H1 (cell line): Measurements from ENCODE around the gene GLB1L3. TPM values are rescaled to one million over a fixed set of nuclear protein-coding genes. Genes with fewer than 3 reads are reported as not detected.

Source experiments
- CTCF ChIA-PET: fragments of 300-600 bp; sonication (Branson Sonifier 250); formaldehyde crosslinking; loops from one replicate; lab custom pipeline; 2021; ENCODE audit not compliant: partially characterized antibody; lab: Charles Lee
- POLR2A ChIA-PET: fragments of 300-600 bp; sonication (Branson Sonifier 250); formaldehyde crosslinking; loops from one replicate; lab custom pipeline; 2021; ENCODE audit warnings: inconsistent platforms; ENCODE audit not compliant: partially characterized antibody; lab: Charles Lee
- DNase-seq, 2 experiments: peaks; one replicate each; pipeline versions ENCODE4 v3.0.0 to v3.0.0-alpha.2; 2010 to 2022; ENCODE audit warnings: low spot score in 2 of 2, low read depth in 1 of 2, mixed read lengths in 1 of 2
- FAIRE-seq: peaks from 2 replicates; lab custom pipeline; 2011; peaks lifted over from hg19 to GRCh38; lab: Jason Lieb, UNC
- H2AFZ ChIP-seq: 2 replicates; pipeline ENCODE4 v1.8.1; 2012; ENCODE audit warnings: low read length, inconsistent platforms
- H2AK5ac ChIP-seq: 2 replicates; pipeline ENCODE4 v1.6.1; 2013; ENCODE audit warnings: low read depth, low read length
- H2BK120ac ChIP-seq: replicated peaks from 2 replicates; pipeline ENCODE3; 2013; ENCODE audit warnings: low read depth, low read length, inconsistent platforms
- H2BK12ac ChIP-seq: 2 replicates; pipeline ENCODE4 v1.6.1; 2013; ENCODE audit warnings: low read depth, low read length
- H2BK15ac ChIP-seq: 2 replicates; pipeline ENCODE4 v1.6.1; 2013; ENCODE audit warnings: low read length
- H2BK20ac ChIP-seq: 2 replicates; pipeline ENCODE4 v1.6.1; 2013; ENCODE audit warnings: low read length
- H2BK5ac ChIP-seq: 2 replicates; pipeline ENCODE4 v1.6.1; 2013; ENCODE audit warnings: low read depth, low read length
- H3K14ac ChIP-seq: 2 replicates; pipeline ENCODE4 v1.6.1; 2013; ENCODE audit warnings: inconsistent platforms; ENCODE audit not compliant: insufficient read length
- H3K18ac ChIP-seq: 2 replicates; pipeline ENCODE4 v1.6.1; 2013; ENCODE audit warnings: low read length; ENCODE audit errors: extremely low read depth
- H3K23ac ChIP-seq: 2 replicates; pipeline ENCODE4 v1.6.1; 2013; ENCODE audit warnings: inconsistent platforms; ENCODE audit not compliant: insufficient read length
- H3K23me2 ChIP-seq: 2 replicates; pipeline ENCODE4 v1.6.1; 2013; ENCODE audit warnings: low read depth, low read length
- H3K27ac ChIP-seq: 2 replicates; pipeline ENCODE4 v1.6.1; 2011; ENCODE audit warnings: low read depth, low read length, inconsistent platforms
- H3K27me3 ChIP-seq, 4 experiments: replicated peaks in 1 of 4; 1 replicate in 1 of 4; 2 replicates in 3 of 4; pipeline versions ENCODE4 v1.6.1 to v1.8.1; 2011 to 2013; ENCODE audit warnings: low read length in 3 of 4, mild to moderate bottlenecking in 3 of 4, inconsistent platforms in 2 of 4, mixed read lengths in 2 of 4, moderate library complexity in 1 of 4; ENCODE audit not compliant: control insufficient read depth in 3 of 4, insufficient read depth in 3 of 4; ENCODE audit errors: extremely low read depth in 1 of 4
- H3K36me3 ChIP-seq, 4 experiments: 2 replicates each; pipeline versions ENCODE4 v1.6.1 to v1.8.1; 2011 to 2013; ENCODE audit warnings: mild to moderate bottlenecking in 4 of 4, low read length in 3 of 4, moderate library complexity in 2 of 4, control low read depth in 1 of 4, inconsistent platforms in 1 of 4; ENCODE audit not compliant: insufficient read depth in 4 of 4, control insufficient read depth in 2 of 4
- H3K4ac ChIP-seq: replicated peaks from 2 replicates; pipeline ENCODE3; 2013; ENCODE audit warnings: low read length, low read depth, mixed read lengths, inconsistent platforms; ENCODE audit not compliant: insufficient read length
- H3K4me1 ChIP-seq, 4 experiments: replicated peaks in 1 of 4; 1 replicate in 1 of 4; 2 replicates in 3 of 4; pipeline versions ENCODE4 v1.6.1 to v1.8.1; 2011 to 2013; ENCODE audit warnings: low read length in 3 of 4, inconsistent platforms in 2 of 4, mixed read lengths in 1 of 4; ENCODE audit not compliant: insufficient read depth in 4 of 4, control insufficient read depth in 3 of 4
- H3K4me2 ChIP-seq, 2 experiments: 2 replicates each; pipeline versions ENCODE4 v1.6.1 to v1.8.1; 2011 to 2013; ENCODE audit warnings: low read depth in 2 of 2, low read length in 2 of 2, control low read depth in 1 of 2, inconsistent platforms in 1 of 2, mild to moderate bottlenecking in 1 of 2; ENCODE audit not compliant: insufficient read depth in 1 of 2
- H3K4me3 ChIP-seq, 4 experiments: fragments of 200-600, 300-600 bp in 1 of 4; sonication (generic), shearing (Covaris generic), sonication (Bioruptor Twin) in 1 of 4; 2 replicates each; pipeline versions ENCODE4 v1.5.1 to v1.8.1; 2011 to 2016; ENCODE audit warnings: low read length in 4 of 4, low read depth in 3 of 4, control low read depth in 2 of 4, inconsistent platforms in 2 of 4, mild to moderate bottlenecking in 2 of 4, mixed read lengths in 1 of 4, moderate library complexity in 1 of 4; ENCODE audit not compliant: insufficient read depth in 2 of 4; ENCODE audit errors: extremely low read depth in 1 of 4
- H3K56ac ChIP-seq: replicated peaks from 2 replicates; pipeline ENCODE3; 2013; ENCODE audit warnings: low read depth, mild to moderate bottlenecking, mixed read lengths, low read length, inconsistent platforms; ENCODE audit not compliant: insufficient read length
- H3K79me1 ChIP-seq: 2 replicates; pipeline ENCODE4 v1.6.1; 2013; ENCODE audit warnings: low read depth, low read length, control low read depth
- H3K79me2 ChIP-seq, 2 experiments: 2 replicates each; pipeline versions ENCODE4 v1.6.1 to v1.8.1; 2012 to 2013; ENCODE audit warnings: low read length in 2 of 2, mild to moderate bottlenecking in 2 of 2, inconsistent platforms in 1 of 2; ENCODE audit not compliant: insufficient read depth in 2 of 2, control insufficient read depth in 1 of 2
- H3K9ac ChIP-seq, 4 experiments: replicated peaks in 1 of 4; 1 replicate in 1 of 4; 2 replicates in 3 of 4; pipeline versions ENCODE4 v1.6.1 to v1.8.1; 2011 to 2013; ENCODE audit warnings: low read depth in 3 of 4, low read length in 3 of 4, control low read depth in 2 of 4, mild to moderate bottlenecking in 2 of 4, moderate library complexity in 2 of 4, inconsistent platforms in 1 of 4; ENCODE audit errors: extremely low read depth in 1 of 4
- H3K9me3 ChIP-seq, 2 experiments: 2 replicates each; pipeline versions ENCODE4 v1.6.1 to v1.8.1; 2012 to 2013; ENCODE audit warnings: mild to moderate bottlenecking in 2 of 2, moderate library complexity in 2 of 2, control low read depth in 1 of 2, inconsistent platforms in 1 of 2, low read depth in 1 of 2, low read length in 1 of 2, mixed read lengths in 1 of 2; ENCODE audit not compliant: insufficient read depth in 2 of 2
- H4K20me1 ChIP-seq, 2 experiments: replicated peaks in 1 of 2; 2 replicates each; pipeline versions ENCODE3 to v1.8.1; 2011 to 2013; ENCODE audit warnings: inconsistent platforms in 2 of 2, low read length in 2 of 2, mild to moderate bottlenecking in 1 of 2; ENCODE audit not compliant: insufficient read depth in 2 of 2, control insufficient read depth in 1 of 2
- H4K5ac ChIP-seq: 2 replicates; pipeline ENCODE4 v1.6.1; 2013; ENCODE audit warnings: low read length, low read depth, mixed read lengths, inconsistent platforms; ENCODE audit not compliant: insufficient read length
- H4K8ac ChIP-seq: 2 replicates; pipeline ENCODE4 v1.8.0; 2013; ENCODE audit warnings: mild to moderate bottlenecking, moderate library complexity, low read length, inconsistent platforms; ENCODE audit not compliant: insufficient read depth; ENCODE audit errors: extremely low read depth
- H4K91ac ChIP-seq: replicated peaks from 2 replicates; pipeline ENCODE3; 2013; ENCODE audit warnings: low read length, mixed read lengths, inconsistent platforms; ENCODE audit not compliant: insufficient read length
- CTBP2 ChIP-seq: IDR thresholded peaks from 2 replicates; pipeline ENCODE4 v1.7.0; 2011; ENCODE audit warnings: borderline replicate concordance, mild to moderate bottlenecking, moderate library complexity, mixed read lengths, low read length; ENCODE audit not compliant: insufficient read depth, insufficient read length
- CTCF ChIP-seq, 3 experiments: IDR thresholded peaks; 1 replicate in 2 of 3; 2 replicates in 1 of 3; pipeline versions ENCODE4 v1.5.1 to v1.6.1; 2011; ENCODE audit warnings: low read length in 3 of 3, mild to moderate bottlenecking in 3 of 3, inconsistent platforms in 2 of 3, low read depth in 1 of 3, moderate library complexity in 1 of 3; ENCODE audit not compliant: insufficient read depth in 1 of 3; ENCODE audit errors: control extremely low read depth in 1 of 3
- EGR1 ChIP-seq: IDR thresholded peaks from 2 replicates; pipeline ENCODE4 v1.6.1; 2011; ENCODE audit warnings: low read depth, low read length, borderline replicate concordance
- RXRA ChIP-seq: IDR thresholded peaks from 2 replicates; pipeline ENCODE4 v1.6.1; 2011; ENCODE audit warnings: low read depth, mild to moderate bottlenecking, low read length, moderate library complexity; ENCODE audit not compliant: insufficient read depth
- SIN3A ChIP-seq, 2 experiments: IDR thresholded peaks in 1 of 2; conservative IDR thresholded peaks in 1 of 2; 2 replicates each; pipeline ENCODE4 v1.6.1; 2011 to 2012; ENCODE audit warnings: low read length in 2 of 2, improper control_type of control experiment in 1 of 2, low read depth in 1 of 2, mild to moderate bottlenecking in 1 of 2
- SIX5 ChIP-seq: IDR thresholded peaks from 2 replicates; pipeline ENCODE4 v1.6.1; 2011; ENCODE audit warnings: mild to moderate bottlenecking, low read depth, low read length
- SRF ChIP-seq: IDR thresholded peaks from 2 replicates; pipeline ENCODE4 v1.6.1; 2011; ENCODE audit warnings: mild to moderate bottlenecking, low read depth, low read length, moderate library complexity
- ZNF274 ChIP-seq: IDR thresholded peaks from 2 replicates; pipeline ENCODE4 v1.7.0; 2012; ENCODE audit warnings: low read length, borderline replicate concordance; ENCODE audit errors: extremely low read depth
- WGBS, 2 experiments: shearing (Covaris generic) in 1 of 2; methylation state at CpG; one replicate each; pipeline versions ENCODE4 v1.1.6 to v1.1.7; 2013 to 2015; ENCODE audit warnings: low lambda C conversion rate in 2 of 2, mixed read lengths in 2 of 2, inconsistent platforms in 1 of 2, low coverage in 1 of 2, missing lambda C conversion rate in 1 of 2; ENCODE audit not compliant: insufficient replicate concordance in 2 of 2, insufficient coverage in 1 of 2, insufficient read length in 1 of 2; ENCODE audit errors: extremely low coverage in 1 of 2, missing lambda C conversion rate in 1 of 2; 5-methylcytosine and 5-hydroxymethylcytosine counted together
- polyA plus RNA-seq, 7 experiments: library from polyadenylated mRNA; depleted of rRNA in 3 of 7; stranded (reverse) in 5 of 7; unstranded in 2 of 7; fragments of >200 nt in 5 of 7; fragments of 200-250 nt in 2 of 7; gene quantifications; 1 replicate in 5 of 7; 2 replicates in 1 of 7; 4 replicates in 1 of 7; pipeline versions ENCODE4 v1.2.1 to v1.2.3, GENCODE V29; 2011 to 2013; ENCODE audit warnings: missing spikeins in 2 of 7, mixed read lengths in 2 of 7
- total RNA-seq: library from RNA; stranded (reverse); fragmentation: NEBNext Ultra II Directional; extraction: Animal tissue kit (Norgen Biotek cat#: 25700); gene quantifications from 2 replicates; pipeline ENCODE4 v1.2.1, GENCODE V29; 2021
- TF ChIP-seq, protein P1 (sequence below): IDR thresholded peaks from 2 replicates; pipeline ENCODE4 v1.6.1; 2011; ENCODE audit warnings: low read depth, mild to moderate bottlenecking, low read length; ENCODE audit not compliant: insufficient read depth

Gene GLB1L3
- total and polyA plus RNA-seq, 2 of the 8 experiments (the other 6 are each of a cell fraction or from before 2014, with no cell fraction given), result 14.9 to 33.2 TPM

DNA sequence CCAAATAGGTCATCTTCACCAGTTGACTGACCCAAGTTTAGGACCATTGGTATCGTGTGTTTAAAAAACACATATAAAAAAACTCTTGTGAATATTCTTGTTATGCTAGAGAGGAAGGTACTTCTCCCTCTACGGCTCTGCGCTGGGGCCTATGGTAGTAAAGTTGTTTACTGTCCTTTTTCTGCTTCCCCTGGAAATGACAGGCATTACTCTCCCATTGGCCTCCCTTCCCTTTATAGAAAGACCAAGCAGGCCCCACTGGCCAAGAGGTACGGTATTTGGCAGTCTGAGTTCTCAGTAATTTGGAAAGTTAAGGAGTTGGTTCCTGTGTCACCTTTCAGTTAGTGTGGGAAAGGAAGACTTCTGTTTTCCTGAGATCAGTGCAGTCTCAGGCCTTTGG lies 29.5 kb upstream of the GLB1L3 start:
- 93% methylated on average over 4 of the region's 4 CpGs; no CpG with 5 or more reads in 1 of the 2 experiments for WGBS, 2 experiments

More for the DNA sequence above, 29.5 kb upstream of the GLB1L3 start:
- H3K27ac ChIP-seq, result no peak overlapping the region
- TF ChIP-seq RXRA (no peak), EGR1 (no peak), CTBP2 (no peak), SIN3A (conservative IDR thresholded peaks at IDR 0.05 in 1 of 2, IDR thresholded peaks at IDR 0.05 in 1 of 2; ENCODE audit: low read depth in 1 of 2, low read length in 2 of 2) (no peak), CTCF (IDR thresholded peaks at IDR 0.05; ENCODE audit: control extremely low read depth in 1 of 3, insufficient read depth in 1 of 3, low read depth in 1 of 3, low read length in 3 of 3) (no peak), SRF (no peak), SIX5 (no peak), ZNF274 (no peak)
- TF ChIP-seq, protein P1, sequence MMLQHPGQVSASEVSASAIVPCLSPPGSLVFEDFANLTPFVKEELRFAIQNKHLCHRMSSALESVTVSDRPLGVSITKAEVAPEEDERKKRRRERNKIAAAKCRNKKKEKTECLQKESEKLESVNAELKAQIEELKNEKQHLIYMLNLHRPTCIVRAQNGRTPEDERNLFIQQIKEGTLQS, result no peak
- TF ChIP-seq, all 59 proteins: peak for 0
- H3K4me1 ChIP-seq, result peaks cover 0 to 2% (median under 1%) of the 10 kb centered on the region in 4 experiments; a peak in 2 of 7 replicates
- no peak for FAIRE-seq
- H3K23me2 ChIP-seq, result no peaks in the 10 kb centered on the region
- no peak overlapping the region for H4K91ac ChIP-seq
- H2BK15ac ChIP-seq, result no peak overlapping the region
- no peaks in the 10 kb centered on the region for H3K9me3 ChIP-seq
- H2BK120ac ChIP-seq, result no peak overlapping the region
- no peaks in the 10 kb centered on the region for H4K20me1 ChIP-seq
- H4K5ac ChIP-seq, result no peak overlapping the region
- H2BK12ac ChIP-seq, result no peak overlapping the region
- no peak overlapping the region for H2BK20ac ChIP-seq
- no peak overlapping the region for H3K56ac ChIP-seq
- ChIA-PET CTCF (no interaction called here), POLR2A (interaction anchor here (0.8 kb wide), 1 partner anchor 22 kb away, joined by 3 read pairs; the partner anchor contains the start of gene VPS26B)
- H4K8ac ChIP-seq, result no peak overlapping the region
- peaks cover 15 to 41% (median 37%) of the 10 kb centered on the region in 4 experiments for H3K36me3 ChIP-seq
- H2AK5ac ChIP-seq, result no peak overlapping the region
- H3K4me3 ChIP-seq, result no peak overlapping the region
- no peak overlapping the region for H2BK5ac ChIP-seq
- H3K4ac ChIP-seq, result no peak overlapping the region
- no peak overlapping the region for H3K14ac ChIP-seq
- H3K9ac ChIP-seq, result no peak overlapping the region
- peaks cover under 1% of the 10 kb centered on the region in 2 experiments; a peak in 2 of 4 replicates for H3K79me2 ChIP-seq
- no peaks in the 10 kb centered on the region for H3K27me3 ChIP-seq
- no peaks in the 10 kb centered on the region for H3K79me1 ChIP-seq
- H3K18ac ChIP-seq, result no peak overlapping the region
- H2AFZ ChIP-seq, result no peak overlapping the region
- no peak overlapping the region for H3K4me2 ChIP-seq
- no peak for DNase-seq
- H3K23ac ChIP-seq, result no peak overlapping the region
